ENCODE results near the gene NIPA2.

The NIPA2 gene

GRCh38 chr15:22844421-22845288 lies 6.2 kb downstream of the NIPA2 start:
- peaks cover 16% of the 10 kb centered on the region for H3K4me1 ChIP-seq (ENCODE audit: control insufficient read depth, insufficient read depth, low read length)
- H3K9ac ChIP-seq (ENCODE audit: low read depth, low read length): no peak overlapping the region
- H3K9me3 ChIP-seq (replicated peaks; ENCODE audit: low read length): no peaks in the 10 kb centered on the region
- peaks cover 28% of the 10 kb centered on the region for H3K36me3 ChIP-seq (ENCODE audit: insufficient read depth, low read length)
- no peak overlapping the region for H3K4me3 ChIP-seq (ENCODE audit: low read length)
- no peaks in the 10 kb centered on the region for H3K27me3 ChIP-seq (ENCODE audit: control insufficient read depth, insufficient read depth, low read length)
- H3K4me2 ChIP-seq (ENCODE audit: low read length): no peak overlapping the region

- Histone ChIP-seq H3K4me2 (ENCODE audit: low read length) (no peak overlapping the region), H3K9ac (ENCODE audit: low read depth, low read length) (no peak overlapping the region), H3K4me1 (ENCODE audit: control insufficient read depth, insufficient read depth, low read length) (peaks cover 24% of the 10 kb centered on the region), H3K36me3 (ENCODE audit: insufficient read depth, low read length) (peaks cover 32% of the 10 kb centered on the region), H3K9me3 (replicated peaks; ENCODE audit: low read length) (no peaks in the 10 kb centered on the region), H3K27me3 (ENCODE audit: control insufficient read depth, insufficient read depth, low read length) (no peaks in the 10 kb centered on the region), H3K4me3 (ENCODE audit: low read length) (no peak overlapping the region)
These were observed 6.9 kb downstream of the NIPA2 start for GRCh38 chr15:22845289-22845900.

DNA sequence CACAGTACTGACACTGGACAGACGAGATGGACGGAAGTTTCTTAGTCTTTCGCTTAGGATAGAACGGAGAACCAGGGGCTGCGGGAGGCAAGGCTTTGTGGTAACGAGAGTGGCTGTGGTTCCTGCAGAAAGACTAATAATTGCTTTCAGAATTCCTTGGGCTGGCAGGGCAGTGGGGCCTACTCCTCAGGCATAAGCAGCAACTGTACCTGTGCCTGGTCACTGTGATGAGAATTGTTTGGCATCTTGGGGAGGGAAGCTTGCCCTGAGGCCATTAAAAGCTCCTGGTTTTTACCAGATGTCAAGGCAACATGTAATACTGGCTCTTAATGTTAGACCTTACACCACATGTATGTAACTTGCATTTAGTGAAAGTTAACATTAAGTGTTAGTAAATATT lies 7.6 kb downstream of the NIPA2 start:
- no peaks in the 10 kb centered on the region for H3K27me3 ChIP-seq (ENCODE audit: control insufficient read depth, insufficient read depth, low read length)
- no peaks in the 10 kb centered on the region for H3K9me3 ChIP-seq (replicated peaks; ENCODE audit: low read length)
- H3K4me3 ChIP-seq (ENCODE audit: low read length): no peak overlapping the region
- no peak overlapping the region for H3K4me2 ChIP-seq (ENCODE audit: low read length)
- H3K9ac ChIP-seq (ENCODE audit: low read depth, low read length): no peak overlapping the region
- peaks cover 32% of the 10 kb centered on the region for H3K36me3 ChIP-seq (ENCODE audit: insufficient read depth, low read length)
- peaks cover 19% of the 10 kb centered on the region for H3K4me1 ChIP-seq (ENCODE audit: control insufficient read depth, insufficient read depth, low read length)

- Histone ChIP-seq H3K36me3 (ENCODE audit: insufficient read depth, low read length) (peaks cover 45% of the 10 kb centered on the region), H3K9ac (ENCODE audit: low read depth, low read length) (no peak overlapping the region), H3K4me2 (ENCODE audit: low read length) (no peak overlapping the region), H3K4me3 (ENCODE audit: low read length) (no peak overlapping the region), H3K4me1 (ENCODE audit: control insufficient read depth, insufficient read depth, low read length) (peaks cover 15% of the 10 kb centered on the region), H3K27me3 (ENCODE audit: control insufficient read depth, insufficient read depth, low read length) (no peaks in the 10 kb centered on the region), H3K9me3 (replicated peaks; ENCODE audit: low read length) (no peaks in the 10 kb centered on the region)
These were observed 11.6 kb downstream of the NIPA2 start for GRCh38 chr15:22850055-22850454.

- no peak overlapping the region for H3K4me3 ChIP-seq (ENCODE audit: low read length)
- H3K27me3 ChIP-seq (ENCODE audit: control insufficient read depth, insufficient read depth, low read length): no peaks in the 10 kb centered on the region
- no peak overlapping the region for H3K9ac ChIP-seq (ENCODE audit: low read depth, low read length)
- no peaks in the 10 kb centered on the region for H3K9me3 ChIP-seq (replicated peaks; ENCODE audit: low read length)
- peaks cover 10% of the 10 kb centered on the region for H3K4me1 ChIP-seq (ENCODE audit: control insufficient read depth, insufficient read depth, low read length)
- H3K4me2 ChIP-seq (ENCODE audit: low read length): no peak overlapping the region
- peaks cover 46% of the 10 kb centered on the region for H3K36me3 ChIP-seq (ENCODE audit: insufficient read depth, low read length)
These were observed 13.0 kb downstream of the NIPA2 start for GRCh38 chr15:22851513-22851912.

DNA sequence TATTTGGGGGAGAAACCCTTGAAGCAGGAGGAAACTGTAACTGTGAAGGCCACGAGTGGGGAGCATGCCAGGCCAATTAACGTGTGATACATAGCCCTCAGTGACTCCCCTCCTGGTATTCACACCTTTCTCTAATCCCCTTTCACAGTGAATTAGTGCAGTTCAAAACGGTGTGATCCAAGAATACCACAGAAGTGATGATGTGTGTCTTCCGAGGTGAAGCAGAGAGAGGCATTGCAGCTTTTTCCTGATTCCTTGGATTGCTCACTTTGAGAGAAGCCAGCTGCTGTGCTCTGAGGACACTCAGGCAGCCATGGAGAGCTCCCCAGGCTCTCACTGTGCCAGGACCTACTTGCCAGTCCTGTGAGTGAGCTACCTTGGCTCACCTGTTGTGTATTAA lies 17.3 kb downstream of the NIPA2 start:
- no peak overlapping the region for H3K9ac ChIP-seq (ENCODE audit: low read depth, low read length)
- no peak overlapping the region for H3K4me2 ChIP-seq (ENCODE audit: low read length)
- no peaks in the 10 kb centered on the region for H3K27me3 ChIP-seq (ENCODE audit: control insufficient read depth, insufficient read depth, low read length)
- no peaks in the 10 kb centered on the region for H3K4me1 ChIP-seq (ENCODE audit: control insufficient read depth, insufficient read depth, low read length)
- H3K4me3 ChIP-seq (ENCODE audit: low read length): no peak overlapping the region
- H3K9me3 ChIP-seq (replicated peaks; ENCODE audit: low read length): no peaks in the 10 kb centered on the region
- peaks cover 41% of the 10 kb centered on the region for H3K36me3 ChIP-seq (ENCODE audit: insufficient read depth, low read length)

DNA sequence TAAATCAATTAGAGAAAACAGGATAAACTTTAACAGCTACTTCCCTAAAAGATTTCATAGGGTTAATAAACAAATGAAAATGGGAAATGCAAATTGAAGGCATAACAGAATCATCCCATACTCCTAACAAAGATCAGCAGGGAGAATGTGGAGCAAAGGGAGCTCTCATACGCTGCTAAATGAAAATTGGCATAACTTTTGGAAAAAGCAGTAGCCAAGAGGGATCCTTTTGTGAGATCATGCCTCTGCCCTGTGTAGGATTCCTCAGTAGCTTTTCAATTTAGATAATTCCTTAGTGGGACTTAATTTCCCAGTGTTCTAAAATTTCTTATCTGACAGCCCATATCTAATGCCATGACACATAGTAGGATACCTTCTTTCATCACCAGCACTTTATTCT lies 18.2 kb downstream of the NIPA2 start:
- no peaks in the 10 kb centered on the region for H3K27me3 ChIP-seq (ENCODE audit: control insufficient read depth, insufficient read depth, low read length)
- H3K4me2 ChIP-seq (ENCODE audit: low read length): no peak overlapping the region
- H3K9me3 ChIP-seq (replicated peaks; ENCODE audit: low read length): no peaks in the 10 kb centered on the region
- H3K9ac ChIP-seq (ENCODE audit: low read depth, low read length): no peak overlapping the region
- H3K4me1 ChIP-seq (ENCODE audit: control insufficient read depth, insufficient read depth, low read length): no peaks in the 10 kb centered on the region
- H3K36me3 ChIP-seq (ENCODE audit: insufficient read depth, low read length): peaks cover 47% of the 10 kb centered on the region
- H3K4me3 ChIP-seq (ENCODE audit: low read length): no peak overlapping the region

DNA sequence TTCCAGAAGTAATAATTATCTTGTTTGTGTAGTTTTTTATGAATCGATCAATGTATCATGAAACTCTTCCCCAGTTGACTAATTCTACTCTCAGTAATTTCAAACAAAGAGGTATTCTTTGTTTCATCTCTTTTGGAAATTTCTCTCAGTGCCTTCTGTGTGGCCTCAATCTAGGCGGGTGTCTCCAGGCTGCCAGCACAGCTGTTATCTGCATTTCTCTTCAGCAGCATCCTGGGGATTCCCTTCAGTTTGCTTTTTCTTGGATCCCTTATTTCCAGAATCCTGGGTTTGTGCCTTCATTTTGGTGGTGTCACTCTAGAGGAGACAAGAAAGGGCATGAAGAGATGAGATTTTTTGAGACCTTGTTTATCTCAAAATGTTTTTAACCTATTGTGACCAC lies 22.7 kb downstream of the NIPA2 start:
- no peaks in the 10 kb centered on the region for H3K27me3 ChIP-seq (ENCODE audit: control insufficient read depth, insufficient read depth, low read length)
- H3K9me3 ChIP-seq (replicated peaks; ENCODE audit: low read length): no peaks in the 10 kb centered on the region
- no peaks in the 10 kb centered on the region for H3K4me1 ChIP-seq (ENCODE audit: control insufficient read depth, insufficient read depth, low read length)
- peaks cover 45% of the 10 kb centered on the region for H3K36me3 ChIP-seq (ENCODE audit: insufficient read depth, low read length)
- H3K9ac ChIP-seq (ENCODE audit: low read depth, low read length): no peak overlapping the region
- H3K4me2 ChIP-seq (ENCODE audit: low read length): no peak overlapping the region
- H3K4me3 ChIP-seq (ENCODE audit: low read length): no peak overlapping the region

GRCh38 chr15:22863356-22863755 lies 24.9 kb downstream of the NIPA2 start:
- Histone ChIP-seq H3K4me1 (ENCODE audit: control insufficient read depth, insufficient read depth, low read length) (no peaks in the 10 kb centered on the region), H3K27me3 (ENCODE audit: control insufficient read depth, insufficient read depth, low read length) (no peaks in the 10 kb centered on the region), H3K9ac (ENCODE audit: low read depth, low read length) (no peak overlapping the region), H3K36me3 (ENCODE audit: insufficient read depth, low read length) (peaks cover 61% of the 10 kb centered on the region), H3K4me2 (ENCODE audit: low read length) (no peak overlapping the region), H3K9me3 (replicated peaks; ENCODE audit: low read length) (no peaks in the 10 kb centered on the region), H3K4me3 (ENCODE audit: low read length) (no peak overlapping the region)

- Histone ChIP-seq H3K4me1 (ENCODE audit: control insufficient read depth, insufficient read depth, low read length) (no peaks in the 10 kb centered on the region), H3K9ac (ENCODE audit: low read depth, low read length) (no peak overlapping the region), H3K4me2 (ENCODE audit: low read length) (no peak overlapping the region), H3K9me3 (replicated peaks; ENCODE audit: low read length) (no peaks in the 10 kb centered on the region), H3K4me3 (ENCODE audit: low read length) (no peak overlapping the region), H3K36me3 (ENCODE audit: insufficient read depth, low read length) (peaks cover 75% of the 10 kb centered on the region), H3K27me3 (ENCODE audit: control insufficient read depth, insufficient read depth, low read length) (no peaks in the 10 kb centered on the region)
These were observed 27.6 kb downstream of the NIPA2 start for GRCh38 chr15:22866079-22866478.

DNA sequence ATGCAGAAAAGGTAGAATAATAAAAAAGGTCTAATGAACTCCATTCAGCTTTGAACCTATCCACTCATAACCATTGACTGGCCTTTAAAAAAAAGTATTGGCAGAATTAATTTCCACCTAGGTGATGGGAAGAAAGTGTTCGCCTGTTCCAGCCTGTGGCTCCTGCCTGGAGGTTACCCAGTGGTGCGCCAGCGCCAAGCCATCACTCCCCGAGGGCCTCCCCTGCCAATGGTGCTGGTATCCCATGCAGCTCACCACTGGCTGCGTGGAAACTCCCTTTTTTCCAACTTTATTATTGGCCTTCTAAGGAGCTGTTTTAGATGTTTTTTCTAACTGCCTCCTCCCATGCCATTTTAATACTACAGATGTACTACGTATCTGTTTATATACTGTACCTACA lies 29.4 kb downstream of the NIPA2 start:
- peaks cover 84% of the 10 kb centered on the region for H3K36me3 ChIP-seq (ENCODE audit: insufficient read depth, low read length)
- no peaks in the 10 kb centered on the region for H3K27me3 ChIP-seq (ENCODE audit: control insufficient read depth, insufficient read depth, low read length)
- no peaks in the 10 kb centered on the region for H3K9me3 ChIP-seq (replicated peaks; ENCODE audit: low read length)

GRCh38 chr15:22868495-22868894 lies 30.0 kb downstream of the NIPA2 start:
- H3K27me3 ChIP-seq (ENCODE audit: control insufficient read depth, insufficient read depth, low read length): no peaks in the 10 kb centered on the region
- no peak overlapping the region for H3K4me3 ChIP-seq (ENCODE audit: low read length)
- H3K9me3 ChIP-seq (replicated peaks; ENCODE audit: low read length): no peaks in the 10 kb centered on the region
- H3K4me2 ChIP-seq (ENCODE audit: low read length): no peak overlapping the region
- peaks cover 82% of the 10 kb centered on the region for H3K36me3 ChIP-seq (ENCODE audit: insufficient read depth, low read length)
- peaks cover 3% of the 10 kb centered on the region for H3K4me1 ChIP-seq (ENCODE audit: control insufficient read depth, insufficient read depth, low read length)
- H3K9ac ChIP-seq (ENCODE audit: low read depth, low read length): no peak overlapping the region

More for the DNA sequence above, 29.4 kb downstream of the NIPA2 start:
- Histone ChIP-seq H3K4me3 (ENCODE audit: low read length) (no peak overlapping the region), H3K4me1 (ENCODE audit: control insufficient read depth, insufficient read depth, low read length) (no peaks in the 10 kb centered on the region), H3K9ac (ENCODE audit: low read depth, low read length) (no peak overlapping the region), H3K4me2 (ENCODE audit: low read length) (no peak overlapping the region)

All from skeletal muscle satellite cell (primary cell).